Endothelial cell of umbilical vein (primary cell): ENCODE results near the gene DDX54.

Source experiments
- CTCF ChIP-seq, 2 donors: IDR thresholded peaks; 1 replicate in 1 of 2; 2 replicates in 1 of 2; pipeline ENCODE4 v1.5.1; 2011; ENCODE audit warnings: low read length in 2 of 2, mild to moderate bottlenecking in 2 of 2, moderate library complexity in 2 of 2, control low read depth in 1 of 2, inconsistent platforms in 1 of 2, low read depth in 1 of 2; ENCODE audit not compliant: insufficient read depth in 1 of 2; ENCODE audit errors: extremely low read depth in 1 of 2
- EZH2 ChIP-seq: IDR thresholded peaks from 2 replicates; pipeline ENCODE4 v1.6.1; 2012; ENCODE audit warnings: borderline replicate concordance, low read depth, mild to moderate bottlenecking, moderate library complexity, low read length, inconsistent platforms; ENCODE audit not compliant: severe bottlenecking
- FOS ChIP-seq: IDR thresholded peaks from 2 replicates; pipeline ENCODE4 v1.6.1; 2011; ENCODE audit warnings: mild to moderate bottlenecking, low read length, moderate library complexity, borderline replicate concordance; ENCODE audit not compliant: insufficient read depth
- GATA2 ChIP-seq: IDR thresholded peaks from 2 replicates; pipeline ENCODE4 v1.7.0; 2011; ENCODE audit warnings: low read depth, mild to moderate bottlenecking, moderate library complexity, mixed read lengths, low read length; ENCODE audit not compliant: insufficient read length, insufficient read depth
- MYC ChIP-seq: IDR thresholded peaks from one replicate; pipeline ENCODE4 v1.6.1; 2011; ENCODE audit warnings: mild to moderate bottlenecking, low read depth, low read length
- POLR2A ChIP-seq: IDR thresholded peaks from 2 replicates; pipeline ENCODE4 v1.6.1; 2012; ENCODE audit warnings: low read depth, mild to moderate bottlenecking, control low read depth, low read length
- POLR2AphosphoS5 ChIP-seq: IDR thresholded peaks from 2 replicates; pipeline ENCODE4 v1.6.1; 2012; ENCODE audit warnings: low read depth, mild to moderate bottlenecking, control low read depth, low read length, moderate library complexity; ENCODE audit not compliant: insufficient read depth

- no peak for TF ChIP-seq CTCF (IDR thresholded peaks at IDR 0.05; ENCODE audit: extremely low read depth in 1 of 2, insufficient read depth in 1 of 2, low read depth in 1 of 2, low read length in 2 of 2)
- no peak for TF ChIP-seq POLR2A
- TF ChIP-seq MYC, result no peak
- TF ChIP-seq EZH2, result no peak
- no peak for TF ChIP-seq FOS
- TF ChIP-seq POLR2AphosphoS5, result no peak
- no peak for TF ChIP-seq GATA2
Measured at GRCh38 chr12:113195598-113195997, 10.3 kb upstream of the DDX54 start.
